ENCODE results near the gene ZFAND2A. TPM values are rescaled to one million over a fixed set of nuclear protein-coding genes. Genes with fewer than 3 reads are reported as not detected.

ZFAND2A gene
- total RNA-seq, 1 experiment from 2014 or later = 40.7 TPM

GRCh38 chr7:1188720-1189294 lies 28.8 kb upstream of the ZFAND2A start:
- Mint-ChIP-seq H3K27me3 (ENCODE audit: insufficient read depth, unreplicated experiment) (peaks cover 54% of the 10 kb centered on the region), H3K36me3 (ENCODE audit: insufficient read depth, unreplicated experiment) (no peaks in the 10 kb centered on the region), H3K27ac (ENCODE audit: low read depth, unreplicated experiment) (no peak overlapping the region), H3K9me3 (ENCODE audit: unreplicated experiment) (no peaks in the 10 kb centered on the region), H3K4me1 (ENCODE audit: insufficient read depth, unreplicated experiment) (no peaks in the 10 kb centered on the region), H3K4me3 (ENCODE audit: unreplicated experiment) (no peak overlapping the region)
- ChIA-PET CTCF (interaction anchor here (0.6 to 1.1 kb wide), 2 partner anchors 9 to 13 kb away, joined by 3 read pairs; no protein-coding TSS in a partner anchor), POLR2A (no interaction called here)
- intact Hi-C loops (cut with micrococcal nuclease) = no loop called here
- no TSS peak for BruUV-seq (replicated peaks)
- DNase-seq (ENCODE audit: unreplicated experiment) = no peak
- no peak for TF ChIP-seq CTCF (IDR thresholded peaks at IDR 0.05; ENCODE audit: unreplicated experiment)

GRCh38 chr7:1187127-1187526 lies 27.1 kb upstream of the ZFAND2A start:
- Mint-ChIP-seq H3K36me3 (ENCODE audit: insufficient read depth, unreplicated experiment) (no peaks in the 10 kb centered on the region), H3K4me3 (ENCODE audit: unreplicated experiment) (no peak overlapping the region), H3K27ac (ENCODE audit: low read depth, unreplicated experiment) (no peak overlapping the region), H3K9me3 (ENCODE audit: unreplicated experiment) (no peaks in the 10 kb centered on the region), H3K27me3 (ENCODE audit: insufficient read depth, unreplicated experiment) (peaks cover 54% of the 10 kb centered on the region), H3K4me1 (ENCODE audit: insufficient read depth, unreplicated experiment) (no peaks in the 10 kb centered on the region)
- CTCF ChIA-PET = interaction anchor here (1.2 kb wide), 1 partner anchor 11 kb away, joined by 3 read pairs; no protein-coding TSS in a partner anchor
- TF ChIP-seq CTCF (IDR thresholded peaks at IDR 0.05; ENCODE audit: unreplicated experiment) = no peak
- BruUV-seq (replicated peaks) = no TSS peak
- DNase-seq (ENCODE audit: unreplicated experiment) = no peak
- POLR2A ChIA-PET = no interaction called here
- intact Hi-C loops (cut with micrococcal nuclease) = no loop called here

GRCh38 chr7:1181640-1182039 lies 21.6 kb upstream of the ZFAND2A start:
- intact Hi-C loops (cut with micrococcal nuclease) = no loop called here
- Mint-ChIP-seq H3K27me3 (ENCODE audit: insufficient read depth, unreplicated experiment) (peaks cover 17% of the 10 kb centered on the region), H3K4me3 (ENCODE audit: unreplicated experiment) (no peak overlapping the region), H3K9me3 (ENCODE audit: unreplicated experiment) (no peaks in the 10 kb centered on the region), H3K36me3 (ENCODE audit: insufficient read depth, unreplicated experiment) (peaks cover 5% of the 10 kb centered on the region), H3K4me1 (ENCODE audit: insufficient read depth, unreplicated experiment) (peaks cover 1% of the 10 kb centered on the region), H3K27ac (ENCODE audit: low read depth, unreplicated experiment) (no peak overlapping the region)
- BruUV-seq (replicated peaks) = no TSS peak
- DNase-seq (ENCODE audit: unreplicated experiment) = no peak
- ChIA-PET POLR2A (no interaction called here), CTCF (no interaction called here)
- no peak for TF ChIP-seq CTCF (IDR thresholded peaks at IDR 0.05; ENCODE audit: unreplicated experiment)

- H3K27me3 Mint-ChIP-seq (ENCODE audit: insufficient read depth, unreplicated experiment) = peaks cover 10% of the 10 kb centered on the region
- CTCF ChIA-PET = interaction anchor here (1.0 kb wide), 1 partner anchor 24 kb away, joined by 4 read pairs; no protein-coding TSS in a partner anchor
- H3K9me3 Mint-ChIP-seq (ENCODE audit: unreplicated experiment) = no peaks in the 10 kb centered on the region
- H3K4me1 Mint-ChIP-seq (ENCODE audit: insufficient read depth, unreplicated experiment) = peaks cover 5% of the 10 kb centered on the region
- no peak overlapping the region for H3K4me3 Mint-ChIP-seq (ENCODE audit: unreplicated experiment)
- intact Hi-C loops (cut with micrococcal nuclease) = no loop called here
- peaks cover 5% of the 10 kb centered on the region for H3K36me3 Mint-ChIP-seq (ENCODE audit: insufficient read depth, unreplicated experiment)
- H3K27ac Mint-ChIP-seq (ENCODE audit: low read depth, unreplicated experiment) = no peak overlapping the region
- no peak for TF ChIP-seq CTCF (IDR thresholded peaks at IDR 0.05; ENCODE audit: unreplicated experiment)
- DNase-seq (ENCODE audit: unreplicated experiment) = no peak
- POLR2A ChIA-PET = no interaction called here
- no TSS peak for BruUV-seq (replicated peaks)
Observed at GRCh38 chr7:1181031-1181430, 21.0 kb upstream of the ZFAND2A start.
